KMS-11 (cell line): ENCODE results near the gene R3HDM2.
"Not testable (repeated sequence)": the region's sequence is repeated elsewhere in the genome, so short reads cannot be mapped to it uniquely, and the experiment has no call there.

Experiments used
- H2AFZ ChIP-seq: fragments of 200-600 bp; sonication (generic); 2 replicates; pipeline ENCODE4 v1.6.1; 2016; ENCODE audit warnings: antibody characterized with exemption, mixed run types, low read depth
- H3K27ac ChIP-seq: fragments of 200-600 bp; sonication (generic); 2 replicates; pipeline ENCODE4 v1.6.1; 2016; ENCODE audit warnings: mild to moderate bottlenecking, mixed run types
- H3K27me3 ChIP-seq: fragments of 200-600 bp; sonication (generic); 2 replicates; pipeline ENCODE4 v1.6.1; 2017; ENCODE audit warnings: mild to moderate bottlenecking, low read depth, mixed run types, moderate library complexity; ENCODE audit not compliant: insufficient read depth
- H3K36me3 ChIP-seq: fragments of 200-600 bp; sonication (generic); 2 replicates; pipeline ENCODE4 v1.6.1; 2017; ENCODE audit warnings: mild to moderate bottlenecking, mixed run types; ENCODE audit not compliant: insufficient read depth
- H3K4me1 ChIP-seq: fragments of 200-600 bp; sonication (generic); 2 replicates; pipeline ENCODE4 v1.6.1; 2016; ENCODE audit warnings: mild to moderate bottlenecking, low read depth, mixed run types; ENCODE audit not compliant: poor library complexity, severe bottlenecking
- H3K4me2 ChIP-seq: fragments of 200-600 bp; sonication (generic); 2 replicates; pipeline ENCODE4 v1.7.0; 2016; ENCODE audit warnings: mild to moderate bottlenecking, mixed run types
- H3K4me3 ChIP-seq: fragments of 200-600 bp; sonication (generic); IDR thresholded peaks from 2 replicates; pipeline ENCODE4 v1.6.1; 2017; ENCODE audit warnings: low read depth, low read length, mixed read lengths; ENCODE audit not compliant: insufficient read depth
- H3K79me2 ChIP-seq: fragments of 200-600 bp; sonication (generic); 2 replicates; pipeline ENCODE4 v1.6.1; 2016; ENCODE audit warnings: low read depth, mixed run types; ENCODE audit not compliant: insufficient read depth
- H3K9ac ChIP-seq: fragments of 200-600 bp; sonication (generic); 2 replicates; pipeline ENCODE4 v1.6.1; 2016; ENCODE audit warnings: mild to moderate bottlenecking, mixed run types
- H4K20me1 ChIP-seq: fragments of 200-600 bp; sonication (generic); 2 replicates; pipeline ENCODE4 v1.6.1; 2016; ENCODE audit warnings: mild to moderate bottlenecking, mixed run types; ENCODE audit not compliant: insufficient read depth
- TF ChIP-seq, protein P1 (sequence below): fragments of 200-600 bp; sonication (generic); conservative IDR thresholded peaks from 2 replicates; pipeline ENCODE4 v1.6.1; 2017; ENCODE audit warnings: low read depth, mild to moderate bottlenecking, antibody characterized with exemption, low read length, moderate library complexity, mixed read lengths

The R3HDM2 gene

DNA sequence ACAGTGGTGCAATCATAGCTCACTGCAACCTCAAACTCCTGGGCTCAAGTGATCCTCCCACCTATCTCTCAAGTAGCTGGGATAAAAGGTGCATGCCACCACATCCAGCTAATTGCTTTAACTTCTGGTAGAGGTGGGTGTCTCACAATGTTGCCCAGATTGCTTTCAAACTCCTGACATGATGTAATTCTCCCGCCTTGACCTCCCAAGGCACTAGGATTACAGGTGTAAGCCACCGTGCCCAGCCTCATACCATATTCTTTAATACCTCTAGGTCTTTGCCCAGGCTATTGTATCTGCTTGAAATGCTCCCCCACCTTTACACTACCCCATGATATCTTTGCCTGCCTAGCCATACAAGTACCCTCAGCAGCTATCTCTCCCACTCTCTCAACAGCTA is 11.3 kb downstream of the R3HDM2 start:
- Histone ChIP-seq H3K36me3 (no peaks in the 10 kb centered on the region), H4K20me1 (no peaks in the 10 kb centered on the region), H3K4me1 (peaks cover 12% of the 10 kb centered on the region), H3K9ac (no peak overlapping the region), H3K4me3 (no peak overlapping the region), H3K4me2 (no peak overlapping the region), H3K27me3 (no peaks in the 10 kb centered on the region), H2AFZ (no peak overlapping the region), H3K27ac (no peak overlapping the region), H3K79me2 (no peaks in the 10 kb centered on the region)
- TF ChIP-seq, protein P1, sequence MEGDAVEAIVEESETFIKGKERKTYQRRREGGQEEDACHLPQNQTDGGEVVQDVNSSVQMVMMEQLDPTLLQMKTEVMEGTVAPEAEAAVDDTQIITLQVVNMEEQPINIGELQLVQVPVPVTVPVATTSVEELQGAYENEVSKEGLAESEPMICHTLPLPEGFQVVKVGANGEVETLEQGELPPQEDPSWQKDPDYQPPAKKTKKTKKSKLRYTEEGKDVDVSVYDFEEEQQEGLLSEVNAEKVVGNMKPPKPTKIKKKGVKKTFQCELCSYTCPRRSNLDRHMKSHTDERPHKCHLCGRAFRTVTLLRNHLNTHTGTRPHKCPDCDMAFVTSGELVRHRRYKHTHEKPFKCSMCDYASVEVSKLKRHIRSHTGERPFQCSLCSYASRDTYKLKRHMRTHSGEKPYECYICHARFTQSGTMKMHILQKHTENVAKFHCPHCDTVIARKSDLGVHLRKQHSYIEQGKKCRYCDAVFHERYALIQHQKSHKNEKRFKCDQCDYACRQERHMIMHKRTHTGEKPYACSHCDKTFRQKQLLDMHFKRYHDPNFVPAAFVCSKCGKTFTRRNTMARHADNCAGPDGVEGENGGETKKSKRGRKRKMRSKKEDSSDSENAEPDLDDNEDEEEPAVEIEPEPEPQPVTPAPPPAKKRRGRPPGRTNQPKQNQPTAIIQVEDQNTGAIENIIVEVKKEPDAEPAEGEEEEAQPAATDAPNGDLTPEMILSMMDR: no peak

DNA sequence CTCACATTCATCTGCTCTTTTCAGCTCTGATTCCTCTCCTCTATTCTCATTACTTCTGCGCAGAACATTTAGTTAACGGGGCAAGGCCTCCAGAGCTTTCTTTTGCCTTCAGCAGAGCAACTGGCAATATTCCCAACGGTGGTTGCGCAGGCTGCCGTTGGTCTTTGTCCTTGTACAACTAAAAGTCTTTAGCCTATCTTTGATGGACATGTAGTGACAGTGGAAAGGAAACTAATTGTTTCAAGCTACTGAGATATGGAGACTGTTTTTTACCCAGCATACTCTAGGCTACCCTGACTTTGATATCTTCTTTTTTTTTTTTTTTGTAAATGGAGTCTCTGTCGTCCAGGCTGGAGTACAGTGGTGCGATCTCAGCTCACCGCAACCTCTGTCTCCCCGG is 12.6 kb downstream of the R3HDM2 start:
- no peaks in the 10 kb centered on the region for H4K20me1 ChIP-seq
- no peak overlapping the region for H3K4me2 ChIP-seq
- no peaks in the 10 kb centered on the region for H3K27me3 ChIP-seq
- no peaks in the 10 kb centered on the region for H3K79me2 ChIP-seq
- H3K9ac ChIP-seq: no peak overlapping the region
- H3K4me3 ChIP-seq: no peak overlapping the region
- no peak overlapping the region for H3K27ac ChIP-seq
- H2AFZ ChIP-seq: no peak overlapping the region
- H3K4me1 ChIP-seq: peaks cover 12% of the 10 kb centered on the region
- H3K36me3 ChIP-seq: no peaks in the 10 kb centered on the region
- TF ChIP-seq, protein P1: no peak

DNA sequence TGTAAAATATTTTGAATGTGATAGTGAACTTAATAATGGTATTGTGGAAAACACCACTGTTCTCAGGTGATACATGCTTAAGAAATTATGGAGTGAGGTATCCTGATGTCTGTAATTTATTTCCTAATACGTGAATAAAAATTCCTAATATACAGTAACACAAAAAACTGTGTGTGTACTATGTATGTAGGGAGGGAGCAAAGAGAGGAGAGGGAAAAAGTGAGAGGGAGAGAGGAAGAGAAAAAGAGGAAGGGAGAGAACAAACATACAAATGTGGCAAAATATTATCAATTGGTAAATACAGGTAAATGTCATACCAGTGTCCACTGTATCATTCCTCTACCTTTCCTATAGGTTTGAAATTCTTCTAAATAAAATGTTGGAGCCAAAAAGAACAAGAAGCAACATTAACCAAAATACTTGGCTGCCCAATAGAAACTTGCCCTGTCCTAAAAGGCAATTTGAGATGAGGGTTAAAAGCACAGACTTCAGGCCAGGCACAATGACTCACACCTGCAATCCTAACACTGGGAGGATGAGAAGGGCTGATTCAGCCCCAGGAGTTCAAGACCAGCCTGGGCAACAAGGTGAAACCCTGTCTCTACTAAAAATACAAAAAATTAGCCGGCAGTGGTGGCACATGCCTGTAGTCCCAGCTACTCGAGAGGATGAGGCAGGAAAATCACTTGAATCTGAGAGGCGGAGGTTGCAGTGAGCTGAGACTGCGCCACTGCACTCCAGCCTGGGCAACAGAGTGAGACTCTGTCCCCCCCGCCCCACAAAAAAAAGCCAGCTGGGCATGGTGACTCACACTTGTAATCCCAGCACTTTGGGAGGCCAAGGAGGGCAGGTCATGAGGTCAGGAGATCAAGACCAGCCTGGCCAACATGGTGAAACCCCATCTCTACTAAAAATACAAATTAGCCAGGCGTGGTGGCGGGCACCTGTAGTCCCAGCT is 14.5 kb downstream of the R3HDM2 start:
- Histone ChIP-seq H3K4me2 (no peak overlapping the region), H3K36me3 (no peaks in the 10 kb centered on the region), H3K9ac (no peak overlapping the region), H3K79me2 (no peaks in the 10 kb centered on the region), H3K27ac (no peak overlapping the region), H3K4me3 (no peak overlapping the region), H4K20me1 (no peaks in the 10 kb centered on the region), H2AFZ (no peak overlapping the region), H3K4me1 (peaks cover 12% of the 10 kb centered on the region), H3K27me3 (no peaks in the 10 kb centered on the region)
- TF ChIP-seq, protein P1: no peak

DNA sequence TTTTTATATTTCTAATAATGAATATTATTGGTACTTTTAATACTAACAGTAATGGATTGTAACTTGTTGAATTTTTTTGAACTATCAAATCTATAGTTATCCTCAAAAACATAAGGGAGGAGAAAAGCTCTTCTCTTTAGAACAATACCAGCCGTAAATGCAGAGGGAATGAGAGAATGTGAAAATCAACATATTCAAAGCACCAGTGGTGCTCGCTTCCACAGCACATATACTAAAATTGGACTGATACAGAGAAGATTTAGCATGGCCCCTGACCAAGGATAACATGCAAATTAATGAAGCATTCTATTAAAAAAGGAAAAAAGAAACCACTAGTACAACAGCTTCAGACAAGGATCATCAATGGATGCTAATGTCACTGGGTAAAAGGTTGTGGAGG is 15.8 kb downstream of the R3HDM2 start:
- TF ChIP-seq, protein P1: no peak
- Histone ChIP-seq H3K9ac (no peak overlapping the region), H3K4me2 (no peak overlapping the region), H4K20me1 (no peaks in the 10 kb centered on the region), H3K36me3 (no peaks in the 10 kb centered on the region), H2AFZ (no peak overlapping the region), H3K27ac (no peak overlapping the region), H3K4me3 (no peak overlapping the region), H3K27me3 (no peaks in the 10 kb centered on the region), H3K79me2 (no peaks in the 10 kb centered on the region), H3K4me1 (peaks cover 12% of the 10 kb centered on the region)

DNA sequence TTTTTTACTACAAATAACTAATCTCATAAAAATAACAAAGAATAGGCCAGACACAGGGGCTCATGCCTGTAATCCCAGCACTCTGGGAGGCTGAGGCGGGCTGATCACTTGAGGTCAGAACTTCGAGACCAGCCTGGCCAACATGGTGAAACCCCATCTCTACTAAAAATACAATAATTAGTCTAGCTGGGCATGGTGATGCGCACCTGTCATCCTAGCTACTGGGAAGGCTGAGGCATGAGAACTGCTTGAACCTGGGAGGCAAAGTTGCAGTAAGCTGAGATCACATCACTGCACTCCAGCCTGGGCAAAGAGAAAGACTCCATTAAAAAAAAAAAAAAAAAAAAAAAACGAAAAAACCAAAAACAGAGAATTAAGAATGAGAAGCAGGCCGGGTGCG is 16.7 kb downstream of the R3HDM2 start:
- not testable (repeated sequence) for H3K9ac ChIP-seq, H4K20me1 ChIP-seq, H2AFZ ChIP-seq, H3K79me2 ChIP-seq, H3K27me3 ChIP-seq, H3K4me3 ChIP-seq, H3K4me2 ChIP-seq, H3K27ac ChIP-seq, H3K36me3 ChIP-seq
- H3K4me1 ChIP-seq: peaks cover 12% of the 10 kb centered on the region
